NCI-H2171 (cell line): ENCODE data around the gene PRR11.
A peak's percentile ranks its signal among the peaks of the same experiment; 100 is the strongest.
"Not testable (repeated sequence)": the region's sequence is repeated elsewhere in the genome, so short reads cannot be mapped to it uniquely, and the experiment has no call there.

Experiments used
- DNase-seq: peaks from one replicate; lab custom pipeline; 2025; lab: John Stamatoyannopoulos, UW

The PRR11 gene

GRCh38 chr17:59152925-59153324, 2.6 kb upstream of the PRR11 start:
- no peak for DNase-seq

DNA sequence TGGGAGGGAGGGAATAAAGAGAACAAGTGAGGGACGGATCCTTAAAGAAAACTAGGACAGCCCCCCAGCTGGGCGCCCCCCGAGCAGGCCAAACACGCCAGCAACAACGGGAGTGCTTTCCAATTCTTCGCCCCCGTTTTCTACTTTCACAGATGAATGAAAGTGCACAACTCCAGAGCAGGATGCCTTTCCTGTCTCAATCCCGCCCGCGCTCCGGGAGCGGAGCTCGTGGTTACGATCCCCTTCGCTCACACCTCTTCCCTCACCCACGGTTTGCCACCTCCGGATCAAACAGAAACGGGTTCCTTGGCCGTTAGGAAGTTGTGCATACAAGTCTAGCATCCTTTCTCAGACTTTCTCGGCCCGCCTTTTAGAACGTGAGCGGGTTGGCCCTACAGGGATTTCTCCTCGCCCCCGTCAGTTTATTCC, 1.2 kb upstream of the PRR11 start:
- peak; percentile 71 for DNase-seq

DNA sequence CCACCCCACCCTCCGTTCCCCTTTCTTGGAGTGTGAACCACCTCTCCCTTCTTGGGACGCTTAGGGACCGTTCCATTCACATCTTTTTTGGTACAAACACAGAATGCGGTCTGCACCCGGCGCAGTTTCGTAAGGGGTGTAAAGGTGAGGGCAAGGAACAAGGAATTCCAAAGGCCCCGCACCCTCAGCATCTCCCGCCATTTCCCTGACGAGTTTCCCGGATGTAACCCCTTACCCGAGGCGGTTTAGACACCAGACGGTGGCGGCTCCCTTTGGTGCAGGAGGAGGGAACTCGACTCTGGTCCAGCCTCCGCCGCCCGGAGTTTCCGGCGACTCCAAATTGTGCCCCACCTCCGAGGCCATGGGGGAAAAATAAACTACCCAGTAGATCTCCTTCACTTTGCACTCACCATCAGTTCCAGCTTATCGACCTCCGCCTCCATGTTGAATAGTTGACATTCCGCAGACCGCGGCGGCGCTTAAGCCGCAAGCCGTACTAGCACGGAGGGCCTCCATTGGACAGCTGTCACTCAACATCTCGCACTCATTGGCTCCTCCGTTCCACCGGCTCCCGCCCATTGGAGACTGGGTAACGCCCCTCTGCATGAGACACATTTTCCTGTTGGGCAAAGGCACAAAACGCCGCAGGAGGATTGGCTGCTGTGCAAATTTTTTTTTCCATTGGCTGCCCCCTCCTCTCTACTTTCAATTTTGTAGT, 666 bp upstream of the PRR11 start, which contains the start of gene SKA2:
Gene SKA2 (minus strand): TSS at position 466 of the 718 bp plus-strand sequence. CDS start 23 bp downstream, at position 443.
- DNase-seq: peak; percentile 100

GRCh38 chr17:59160157-59161025, 4.8 kb downstream of the PRR11 start:
- no peak for DNase-seq

DNA sequence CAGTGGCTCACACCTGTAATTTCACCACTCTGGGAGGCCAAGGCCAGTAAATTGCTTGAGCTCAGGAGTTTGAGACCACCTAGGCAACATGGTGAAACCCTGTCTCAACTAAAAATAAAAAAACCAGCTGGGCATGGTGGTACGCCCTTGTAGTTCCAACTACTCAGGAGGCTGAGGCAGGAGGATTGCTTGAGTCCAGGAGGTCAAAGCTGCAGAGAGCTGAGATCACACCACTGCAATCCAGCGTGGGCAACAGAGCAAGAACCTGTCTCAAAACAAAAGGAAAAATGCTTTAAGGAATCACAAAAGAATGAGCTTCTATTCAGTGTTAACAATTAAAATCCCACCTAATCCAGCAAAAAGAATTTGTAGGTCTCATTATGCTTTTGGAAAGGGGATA, 5.9 kb downstream of the PRR11 start:
- DNase-seq: no peak

- peak; percentile 62 for DNase-seq
Observed at GRCh38 chr17:59165933-59166342, 10.4 kb downstream of the PRR11 start.

GRCh38 chr17:59167571-59168001, 12.0 kb downstream of the PRR11 start:
- DNase-seq: no peak

GRCh38 chr17:59172436-59173004, 17.0 kb downstream of the PRR11 start:
- DNase-seq: no peak

DNA sequence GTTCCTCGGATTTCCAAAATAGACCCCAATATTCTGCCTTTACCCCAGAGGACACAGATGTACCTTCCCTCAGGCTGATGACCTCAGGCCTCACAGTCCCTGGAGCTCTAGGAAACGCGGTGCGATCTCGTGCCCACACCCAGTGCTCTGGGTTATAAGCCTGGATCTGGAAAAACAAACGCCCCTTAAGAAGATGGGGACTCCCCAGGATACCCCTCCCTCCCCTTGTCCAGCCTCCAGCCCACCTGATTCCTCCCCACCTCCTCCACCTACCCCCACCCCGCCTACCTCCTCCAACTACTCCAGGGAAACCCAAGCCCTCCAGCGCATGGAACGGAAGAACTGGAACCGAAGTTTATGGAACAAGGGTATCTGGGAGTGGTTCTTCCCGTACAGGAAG, 19.1 kb downstream of the PRR11 start:
- DNase-seq: no peak

DNA sequence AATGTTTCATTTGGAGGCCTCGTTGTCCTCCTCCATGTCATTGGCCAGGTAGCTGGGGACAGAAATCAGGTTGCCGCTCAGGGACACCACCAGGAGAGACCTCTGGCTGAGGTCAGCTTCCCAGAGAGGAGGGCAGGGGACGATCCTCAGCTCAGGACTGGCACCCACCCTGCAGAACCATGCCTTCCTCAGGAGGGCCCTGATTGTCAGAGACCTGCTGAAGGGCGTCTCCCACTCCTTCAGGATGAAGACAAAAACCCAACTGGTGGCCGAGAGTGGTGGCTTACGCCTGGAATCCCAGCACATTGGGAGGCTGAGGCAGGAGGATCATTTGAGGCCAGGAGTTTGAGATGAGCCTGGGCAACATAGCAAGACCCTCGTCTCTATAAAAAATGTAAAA, 19.5 kb downstream of the PRR11 start:
- DNase-seq: no peak

- no peak for DNase-seq
Observed at GRCh38 chr17:59178266-59178985, 22.9 kb downstream of the PRR11 start.

- not testable (repeated sequence) for DNase-seq
Observed at GRCh38 chr17:59179601-59180000, 24.1 kb downstream of the PRR11 start.

DNA sequence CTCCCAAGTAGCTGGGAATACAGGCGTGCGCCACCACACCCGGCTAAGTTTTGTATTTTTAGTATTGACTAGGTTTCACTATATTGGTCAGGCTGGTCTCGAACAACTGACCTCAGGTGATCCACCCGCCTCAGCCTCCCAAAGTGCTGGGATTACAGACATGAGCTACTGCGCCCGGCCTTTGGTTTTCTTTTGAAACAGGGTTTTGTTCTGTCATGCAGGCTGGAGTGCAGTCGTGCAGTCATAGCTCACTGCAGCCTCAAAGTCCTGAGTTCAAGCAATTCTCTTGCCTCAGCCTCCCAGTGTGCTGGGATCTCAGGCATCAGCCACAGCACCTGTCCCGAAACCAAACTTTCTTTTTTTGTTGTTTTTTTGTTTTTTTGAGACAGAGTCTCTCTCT, 25.1 kb downstream of the PRR11 start:
- DNase-seq: no peak

- DNase-seq: no peak
Observed at GRCh38 chr17:59181481-59181880, 25.9 kb downstream of the PRR11 start.

- no peak for DNase-seq
Observed at GRCh38 chr17:59185997-59186396, 30.5 kb downstream of the PRR11 start.

DNA sequence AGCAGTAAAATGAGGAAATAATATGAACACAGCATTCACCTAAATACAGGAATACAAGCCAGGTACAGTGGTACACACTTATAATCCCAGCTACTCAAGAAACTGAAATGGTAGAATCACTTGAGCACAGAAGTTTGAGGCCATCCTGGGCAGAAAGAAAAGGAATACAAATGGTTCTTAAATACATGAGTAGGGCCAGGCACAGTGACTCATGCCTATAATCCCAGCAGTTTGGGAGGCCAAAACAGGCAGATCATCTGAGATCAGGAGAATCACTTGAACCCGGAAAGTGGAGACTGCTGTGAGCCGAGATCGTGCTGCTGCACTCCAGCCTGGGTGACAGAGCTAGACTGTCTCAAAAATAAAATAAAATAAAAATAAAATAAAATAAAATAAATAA, 31.3 kb downstream of the PRR11 start:
- DNase-seq: no peak

- no peak for DNase-seq
Observed at GRCh38 chr17:59190806-59191205, 35.3 kb downstream of the PRR11 start.

DNA sequence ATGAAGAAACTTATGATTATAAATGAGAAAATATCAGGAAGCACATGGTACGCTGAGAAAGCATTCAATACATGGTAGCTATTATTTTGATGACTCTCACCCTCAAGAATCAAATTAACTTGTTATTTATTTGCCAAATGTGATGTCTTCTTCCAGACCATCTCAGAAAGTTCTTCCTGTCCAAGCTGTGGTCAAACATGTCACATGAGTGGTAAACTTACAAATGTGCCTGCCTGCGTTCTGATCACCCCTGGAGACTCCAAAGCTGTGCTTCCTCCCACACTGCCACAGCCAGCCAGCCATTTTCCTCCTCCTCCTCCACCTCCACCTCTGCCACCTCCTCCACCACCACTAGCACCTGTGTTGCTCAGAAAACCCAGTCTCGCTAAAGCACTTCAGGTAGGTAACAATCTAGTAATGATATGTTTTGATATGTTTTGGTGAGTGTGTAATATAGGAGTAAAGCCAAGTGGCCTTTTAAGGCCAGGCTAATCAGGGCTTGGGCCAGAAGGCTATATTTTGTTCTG, 37.9 kb downstream of the PRR11 start:
- DNase-seq: no peak

- no peak for DNase-seq
Observed at GRCh38 chr17:59199398-59199797, 43.9 kb downstream of the PRR11 start.

GRCh38 chr17:59202320-59202719, 46.8 kb downstream of the PRR11 start:
- DNase-seq: no peak

GRCh38 chr17:59219370-59219769, 63.8 kb downstream of the PRR11 start:
- no peak for DNase-seq

DNA sequence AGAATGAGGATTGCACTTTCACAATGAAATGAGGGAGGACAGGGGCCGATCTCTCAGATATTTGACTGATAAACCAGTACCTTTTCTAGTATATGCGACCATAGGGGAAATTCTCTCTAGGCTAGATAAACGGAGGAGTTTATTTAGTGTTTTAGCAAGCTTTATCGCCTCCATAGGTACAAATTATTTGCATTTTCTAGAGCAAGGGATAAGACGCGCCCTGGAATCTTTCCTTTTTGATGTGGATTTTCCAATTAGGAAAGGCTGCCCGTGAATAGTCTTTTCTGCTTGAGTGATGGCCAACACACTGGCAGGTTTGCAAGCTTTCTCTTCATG, 64.4 kb downstream of the PRR11 start:
- DNase-seq: no peak
